GM19455 (cell line): ENCODE measurements around the gene BACE1-AS.
"Not testable (repeated sequence)": the region's sequence is repeated elsewhere in the genome, so short reads cannot be mapped to it uniquely, and the experiment has no call there.

Source experiments
- ATAC-seq: cut with Tn5 transposase; IDR thresholded peaks from one replicate; pipeline ENCODE4 v1.9.1; 2021; ENCODE audit not compliant: unreplicated experiment

BACE1-AS gene

DNA sequence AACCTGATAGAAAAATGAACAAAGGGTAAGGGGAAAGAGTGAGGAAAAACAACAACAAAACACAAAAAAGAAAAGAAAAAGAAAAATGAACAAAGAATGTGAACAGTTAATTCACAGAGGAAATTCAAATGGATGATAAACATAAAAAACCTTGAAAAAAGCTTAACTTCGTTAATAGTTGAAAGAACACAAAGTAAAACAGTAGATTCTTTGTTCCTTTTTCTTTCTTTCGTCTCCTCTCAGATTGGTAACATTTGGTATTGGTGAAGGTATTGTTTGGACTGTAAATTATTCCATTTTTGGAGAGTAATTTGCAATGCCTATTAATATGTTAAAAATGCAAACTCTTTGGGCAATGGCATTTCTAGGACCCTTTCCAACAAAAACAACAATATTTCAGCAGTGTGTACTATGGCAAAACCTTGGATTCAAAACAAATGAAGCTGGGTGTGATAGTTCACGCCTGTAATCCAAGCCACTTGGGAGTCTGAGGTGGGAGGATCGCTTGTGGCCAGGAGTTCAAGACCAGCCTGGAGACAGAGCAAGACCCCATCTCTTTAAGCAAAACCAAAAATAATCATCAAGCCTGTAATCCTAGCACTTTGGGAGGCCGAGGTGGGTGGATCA, 28.2 kb downstream of the BACE1-AS start:
- ATAC-seq = no peak

DNA sequence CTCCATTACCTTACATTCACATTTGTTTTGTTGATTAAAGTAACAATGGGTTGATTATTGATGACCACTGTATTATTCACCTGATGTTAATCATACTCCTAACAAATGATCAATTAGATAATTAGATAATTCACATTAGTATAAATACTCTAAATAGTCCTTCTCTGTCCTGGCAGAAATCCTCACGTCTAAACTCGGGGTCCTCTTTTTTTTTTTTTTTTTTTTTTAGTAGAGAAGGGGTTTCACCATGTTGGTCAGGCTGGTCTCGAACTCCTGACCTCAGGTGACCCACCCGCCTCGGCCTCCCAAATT, 36.1 kb downstream of the BACE1-AS start:
- ATAC-seq = not testable (repeated sequence)

DNA sequence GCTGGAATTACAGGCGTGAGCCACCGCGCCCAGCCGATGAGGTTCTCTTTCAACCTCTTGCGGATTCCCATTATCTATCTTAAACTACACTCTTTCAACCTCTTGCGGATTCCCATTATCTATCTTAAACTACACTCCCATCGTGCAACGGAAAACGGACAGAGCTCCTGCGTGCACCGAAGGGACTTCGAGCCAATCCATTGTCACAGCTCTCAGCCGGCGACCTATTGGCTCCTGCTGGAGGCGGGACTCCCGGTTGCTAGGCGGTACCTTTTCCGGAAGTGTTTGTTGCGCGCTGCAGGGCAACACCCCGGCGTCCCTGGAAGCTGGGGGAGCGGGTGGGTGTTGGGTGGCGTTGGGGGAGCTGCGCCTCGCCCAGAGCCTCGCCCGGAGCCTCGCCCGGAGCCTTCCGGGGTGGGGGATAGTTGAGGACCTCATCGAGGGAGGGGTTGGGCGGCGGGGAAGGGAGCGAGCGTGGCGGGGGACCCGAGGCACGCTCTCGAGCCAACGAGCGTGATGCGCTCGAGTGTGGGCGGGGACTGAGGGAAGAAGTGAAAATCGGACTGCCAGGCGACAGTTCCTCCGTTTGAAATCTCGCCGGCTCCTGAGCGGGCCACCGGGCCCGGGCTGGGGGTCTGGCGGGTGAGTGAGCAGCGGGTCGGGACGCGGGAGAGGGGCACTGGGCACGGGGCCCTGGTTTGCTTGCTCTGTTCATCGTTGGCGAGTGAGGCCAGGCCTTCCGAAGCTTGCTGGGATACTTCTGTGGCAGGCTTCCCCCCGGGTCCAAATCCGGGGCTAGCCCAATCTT, 36.6 kb downstream of the BACE1-AS start, which contains the start of gene CEP164:
Gene CEP164, plus strand, starts transcription at position 288 of the 808 bp plus-strand sequence. CDS start 10,733 bp downstream, outside the sequence.
- ATAC-seq = peak; percentile 94

DNA sequence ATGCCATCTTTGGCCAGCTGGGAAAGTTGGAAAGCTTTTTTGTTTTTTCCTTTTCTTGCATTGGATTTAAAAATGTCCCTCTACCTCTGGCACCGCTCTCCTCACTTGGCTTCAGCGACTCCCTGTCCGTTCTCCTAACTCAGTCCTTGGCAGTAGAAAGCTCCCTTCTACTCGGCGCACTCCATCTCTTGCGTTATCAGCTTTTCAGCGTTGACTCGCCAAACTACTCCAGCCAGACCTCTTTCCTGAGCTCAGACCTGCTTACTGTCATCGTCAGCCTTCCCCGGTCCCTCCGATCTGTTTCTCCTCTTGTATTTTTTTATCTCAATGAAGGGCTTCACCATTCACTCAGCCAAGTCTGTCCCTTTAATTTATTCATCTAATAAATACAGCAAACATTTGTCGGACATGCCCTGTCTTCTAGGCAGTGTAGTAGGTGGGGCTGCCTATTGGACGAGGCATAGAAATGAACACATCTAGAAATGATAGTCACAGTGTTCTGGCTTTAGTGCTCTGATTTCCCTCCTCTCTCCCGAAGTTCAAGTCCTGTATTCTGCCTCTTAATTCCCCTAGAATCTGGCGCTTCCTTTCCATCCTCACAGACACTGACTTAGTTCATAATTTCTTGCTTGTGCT, 37.3 kb downstream of the BACE1-AS start:
- peak; percentile 9 for ATAC-seq

DNA sequence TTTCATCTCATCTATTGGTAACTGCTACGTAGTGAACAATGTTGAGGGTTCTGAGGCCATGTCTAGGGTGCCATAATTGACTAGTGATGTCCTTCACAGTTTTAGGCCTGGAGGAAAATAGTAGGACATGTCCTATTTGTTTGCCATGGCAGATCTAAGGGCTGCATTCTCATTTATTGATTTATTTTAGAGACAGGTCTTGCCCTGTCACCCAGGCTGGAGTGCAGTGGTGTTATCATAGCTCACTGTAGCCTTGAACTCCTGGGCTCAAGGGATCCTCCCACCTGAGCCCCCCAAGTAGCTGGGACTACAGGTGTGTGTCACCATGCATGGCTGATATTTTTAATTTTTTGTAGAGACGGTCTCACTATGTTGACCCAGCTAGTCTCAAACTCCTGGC, 41.7 kb downstream of the BACE1-AS start:
- ATAC-seq = no peak

DNA sequence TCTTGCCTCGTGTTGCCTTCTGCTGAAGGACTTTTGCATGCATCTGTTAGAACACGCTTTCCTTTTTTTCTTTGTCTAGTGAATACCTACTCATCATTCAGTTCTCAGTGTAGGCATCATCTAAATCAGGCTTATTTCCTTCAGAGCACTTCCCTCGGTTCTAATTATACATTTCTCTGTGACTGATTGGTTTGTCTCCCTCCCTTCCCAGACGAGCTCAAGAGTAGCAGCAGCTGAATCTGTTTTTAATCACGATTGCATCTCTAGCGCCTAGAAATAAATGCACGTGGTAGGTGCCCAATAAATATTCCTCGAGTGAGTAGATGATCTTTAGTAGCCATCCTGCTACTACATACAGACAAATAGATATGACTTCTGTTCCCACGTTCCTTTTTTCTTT, 42.8 kb downstream of the BACE1-AS start:
- no peak for ATAC-seq

DNA sequence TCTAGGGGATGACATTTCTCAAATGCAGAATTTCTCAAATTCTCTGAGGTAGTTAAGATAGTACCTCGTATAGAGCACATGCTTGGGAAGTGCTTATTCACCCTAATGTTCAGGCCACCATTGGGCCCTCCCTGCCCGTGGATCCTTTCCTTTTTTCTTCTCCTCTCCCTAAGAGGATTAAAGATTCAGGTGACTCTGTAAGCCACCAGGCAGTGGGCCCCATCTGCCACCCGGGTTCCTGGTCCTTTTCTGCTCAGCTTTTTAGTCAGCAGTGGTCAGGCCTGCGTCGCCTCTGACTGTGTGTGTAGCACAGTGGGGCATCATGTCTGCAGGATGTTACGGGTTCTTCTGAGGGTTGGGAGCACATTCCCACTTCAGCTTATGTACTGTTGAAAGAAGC, 43.8 kb downstream of the BACE1-AS start:
- no peak for ATAC-seq

DNA sequence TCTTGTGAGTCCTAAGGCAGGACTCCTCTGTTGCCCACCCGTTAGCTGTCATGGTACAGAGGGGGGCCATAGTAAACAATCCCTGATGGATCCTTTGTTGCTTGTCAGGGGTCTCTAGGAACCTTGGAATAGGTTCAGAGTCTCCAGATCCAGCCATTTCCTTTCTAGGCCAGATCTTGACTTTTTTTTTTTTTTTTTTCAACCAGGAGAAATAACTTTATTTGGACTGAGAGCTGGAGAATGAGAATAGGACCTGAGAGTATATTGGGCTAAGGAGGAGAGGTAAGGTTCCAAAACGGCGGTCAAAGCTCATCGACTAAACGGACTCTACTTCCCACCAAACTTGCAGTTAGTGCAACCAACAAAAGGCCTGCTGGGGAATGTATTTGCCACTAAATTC, 44.3 kb downstream of the BACE1-AS start:
- ATAC-seq = no peak

DNA sequence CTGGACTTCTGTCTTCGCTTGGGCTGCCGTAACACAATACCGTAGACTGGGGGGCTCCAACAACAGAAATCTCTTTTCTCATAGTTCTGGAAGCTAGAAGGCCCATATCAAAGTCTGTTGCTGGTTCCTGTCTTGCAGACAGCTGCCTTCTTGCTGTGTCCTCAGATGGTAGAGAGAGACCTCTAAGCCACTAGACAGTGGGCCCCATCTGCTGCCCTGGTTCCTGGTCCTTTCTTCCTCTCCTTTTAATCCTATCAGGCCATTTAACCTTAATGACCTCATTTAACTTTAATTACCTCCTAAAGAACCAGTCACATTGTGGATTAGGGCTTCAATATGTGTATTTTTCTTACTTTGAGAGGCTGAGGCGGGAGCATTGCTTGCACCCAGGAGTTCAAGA, 45.9 kb downstream of the BACE1-AS start:
- no peak for ATAC-seq
